ENCODE data around the gene AKAP12. TPM values are rescaled to one million over a fixed set of nuclear protein-coding genes. Genes with fewer than 3 reads are reported as not detected.

The AKAP12 gene
- total RNA-seq, 1 experiment from 2014 or later: 90.0 TPM

DNA sequence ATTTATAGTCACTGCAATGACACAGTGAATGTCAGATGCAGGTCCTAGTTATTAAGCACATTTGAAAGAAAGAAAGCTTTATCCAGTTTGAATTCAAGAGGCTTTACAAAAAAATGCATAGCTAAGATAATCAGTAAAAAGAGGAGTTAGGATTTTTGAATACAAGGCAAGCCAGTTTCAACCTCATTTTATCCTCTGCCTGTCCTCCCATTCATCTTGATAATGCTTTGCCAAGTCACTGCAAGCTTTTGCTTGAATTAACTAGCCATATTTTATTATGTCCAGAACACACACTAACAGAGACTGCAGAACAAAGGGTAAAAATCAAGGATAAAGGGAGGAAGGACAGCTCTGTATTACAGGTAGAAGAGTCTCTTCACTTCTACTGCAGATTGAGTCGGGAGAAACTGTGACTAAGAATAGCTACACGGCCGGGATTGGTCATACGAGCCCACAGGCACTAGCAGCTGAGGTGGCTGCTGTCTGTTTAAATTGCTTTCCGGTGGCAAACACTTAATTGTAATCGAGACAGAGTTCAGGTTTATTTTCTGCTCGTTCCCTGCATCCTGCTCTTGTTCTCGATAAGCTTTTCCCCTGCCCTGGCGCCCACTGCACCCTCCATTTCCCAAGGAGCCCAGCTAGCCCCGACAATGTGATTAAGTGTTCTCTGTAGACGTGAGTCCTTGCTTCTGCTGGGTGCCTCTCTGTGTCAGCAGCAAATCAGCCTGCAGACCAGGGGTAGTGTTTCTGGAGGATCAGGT, 30.5 kb upstream of the AKAP12 start:
- Mint-ChIP-seq H3K4me1 (no peaks in the 10 kb centered on the region), H3K9me3 (peaks cover 30% of the 10 kb centered on the region), H3K27ac (no peak overlapping the region), H3K36me3 (peaks cover 21% of the 10 kb centered on the region), H3K4me3 (no peak overlapping the region), H3K27me3 (ENCODE audit: low read depth) (no peaks in the 10 kb centered on the region; the same call in 1 of the 2 replicates)
- POLR2A ChIA-PET: no interaction called here
- DNase-seq (ENCODE audit: low spot score) (no peak), ATAC-seq (no peak)
- TF ChIP-seq TEAD4 (CRISPR knock-in tag; IDR thresholded peaks at IDR 0.05) (no peak), PRRX2 (CRISPR knock-in tag; IDR thresholded peaks at IDR 0.05) (no peak), MYBL2 (CRISPR knock-in tag; IDR thresholded peaks at IDR 0.05) (no peak), NR1H2 (CRISPR knock-in tag; IDR thresholded peaks at IDR 0.05) (no peak), HMGA2 (CRISPR knock-in tag; IDR thresholded peaks at IDR 0.05) (no peak), ZNF396 (CRISPR knock-in tag; IDR thresholded peaks at IDR 0.05; ENCODE audit: borderline replicate concordance) (no peak), NR3C1 (CRISPR knock-in tag; conservative IDR thresholded peaks at IDR 0.05; ENCODE audit: low read depth) (no peak), GABPB1 (CRISPR knock-in tag; IDR thresholded peaks at IDR 0.05) (no peak), ZNF671 (CRISPR knock-in tag; IDR thresholded peaks at IDR 0.05) (no peak)
- TF ChIP-seq, protein P1, sequence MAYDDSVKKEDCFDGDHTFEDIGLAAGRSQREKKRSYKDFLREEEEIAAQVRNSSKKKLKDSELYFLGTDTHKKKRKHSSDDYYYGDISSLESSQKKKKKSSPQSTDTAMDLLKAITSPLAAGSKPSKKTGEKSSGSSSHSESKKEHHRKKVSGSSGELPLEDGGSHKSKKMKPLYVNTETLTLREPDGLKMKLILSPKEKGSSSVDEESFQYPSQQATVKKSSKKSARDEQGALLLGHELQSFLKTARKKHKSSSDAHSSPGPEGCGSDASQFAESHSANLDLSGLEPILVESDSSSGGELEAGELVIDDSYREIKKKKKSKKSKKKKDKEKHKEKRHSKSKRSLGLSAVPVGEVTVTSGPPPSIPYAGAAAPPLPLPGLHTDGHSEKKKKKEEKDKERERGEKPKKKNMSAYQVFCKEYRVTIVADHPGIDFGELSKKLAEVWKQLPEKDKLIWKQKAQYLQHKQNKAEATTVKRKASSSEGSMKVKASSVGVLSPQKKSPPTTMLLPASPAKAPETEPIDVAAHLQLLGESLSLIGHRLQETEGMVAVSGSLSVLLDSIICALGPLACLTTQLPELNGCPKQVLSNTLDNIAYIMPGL (CRISPR knock-in tag; IDR thresholded peaks at IDR 0.05): no peak
- CTCF ChIA-PET: interaction anchor here (2.4 kb wide), 1 partner anchor 115 kb away, joined by 8 read pairs; no protein-coding TSS in a partner anchor

DNA sequence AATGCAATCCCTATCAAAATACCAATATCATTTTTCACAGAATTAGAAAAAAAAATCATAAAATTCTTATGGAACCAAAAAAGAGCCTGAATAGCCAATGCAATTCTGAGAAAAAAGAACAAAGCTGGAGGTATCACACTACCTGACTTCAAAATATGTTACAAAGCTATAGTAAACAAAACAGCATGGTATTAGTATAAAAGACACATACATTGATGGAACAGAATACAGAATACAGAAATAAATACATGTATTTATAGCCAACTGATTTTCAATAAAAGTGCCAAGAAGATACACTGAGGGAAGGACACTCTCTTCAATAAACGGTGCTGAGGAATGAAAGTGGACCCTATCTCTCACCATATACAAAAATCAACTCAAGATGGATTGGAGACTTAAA, 28.7 kb upstream of the AKAP12 start:
- Mint-ChIP-seq H3K36me3 (peaks cover 23% of the 10 kb centered on the region), H3K27me3 (ENCODE audit: low read depth) (peaks cover 6% of the 10 kb centered on the region; the same call in 1 of the 2 replicates), H3K27ac (no peak overlapping the region), H3K4me1 (no peaks in the 10 kb centered on the region), H3K4me3 (no peak overlapping the region), H3K9me3 (peaks cover 34% of the 10 kb centered on the region)
- POLR2A ChIA-PET: no interaction called here
- TF ChIP-seq, protein P2, sequence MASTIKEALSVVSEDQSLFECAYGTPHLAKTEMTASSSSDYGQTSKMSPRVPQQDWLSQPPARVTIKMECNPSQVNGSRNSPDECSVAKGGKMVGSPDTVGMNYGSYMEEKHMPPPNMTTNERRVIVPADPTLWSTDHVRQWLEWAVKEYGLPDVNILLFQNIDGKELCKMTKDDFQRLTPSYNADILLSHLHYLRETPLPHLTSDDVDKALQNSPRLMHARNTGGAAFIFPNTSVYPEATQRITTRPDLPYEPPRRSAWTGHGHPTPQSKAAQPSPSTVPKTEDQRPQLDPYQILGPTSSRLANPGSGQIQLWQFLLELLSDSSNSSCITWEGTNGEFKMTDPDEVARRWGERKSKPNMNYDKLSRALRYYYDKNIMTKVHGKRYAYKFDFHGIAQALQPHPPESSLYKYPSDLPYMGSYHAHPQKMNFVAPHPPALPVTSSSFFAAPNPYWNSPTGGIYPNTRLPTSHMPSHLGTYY (CRISPR knock-in tag; IDR thresholded peaks at IDR 0.05): no peak
- no peak for TF ChIP-seq NFATC4 (CRISPR knock-in tag; IDR thresholded peaks at IDR 0.05)
- TF ChIP-seq JUN (CRISPR knock-in tag; IDR thresholded peaks at IDR 0.05): no peak
- no peak for DNase-seq (ENCODE audit: low spot score)
- CTCF ChIA-PET: interaction anchor here (2.4 kb wide), 1 partner anchor 113 kb away, joined by 8 read pairs; no protein-coding TSS in a partner anchor
- no peak for ATAC-seq

DNA sequence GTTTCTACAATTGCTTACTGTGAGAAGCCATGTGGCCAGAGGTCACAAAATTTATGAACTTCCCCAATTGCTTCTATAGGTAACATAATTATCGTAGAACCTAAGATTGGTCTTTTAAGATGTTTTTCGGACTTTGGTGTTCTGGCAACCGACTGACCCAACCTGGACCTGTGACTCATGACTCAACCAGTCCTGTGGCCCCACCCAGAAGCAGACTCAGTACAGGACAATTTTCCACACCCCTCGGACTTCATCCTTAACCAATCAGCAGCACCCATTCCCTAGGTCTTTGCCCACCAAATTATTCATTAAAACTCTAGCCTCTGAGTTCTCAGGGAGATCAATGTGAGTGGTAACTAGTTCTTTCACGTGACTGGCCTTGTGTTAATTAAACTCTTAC, 26.4 kb upstream of the AKAP12 start:
- TF ChIP-seq FOXK1 (CRISPR knock-in tag; IDR thresholded peaks at IDR 0.05) (no peak), CREB1 (CRISPR knock-in tag; IDR thresholded peaks at IDR 0.05) (no peak)
- CTCF ChIA-PET: no interaction called here
- H3K4me3 Mint-ChIP-seq: no peak overlapping the region
- H3K27ac Mint-ChIP-seq: no peak overlapping the region
- peaks cover 31% of the 10 kb centered on the region for H3K9me3 Mint-ChIP-seq
- peaks cover 23% of the 10 kb centered on the region for H3K36me3 Mint-ChIP-seq
- no peak for DNase-seq (ENCODE audit: low spot score)
- peaks cover 6% of the 10 kb centered on the region for H3K27me3 Mint-ChIP-seq (ENCODE audit: low read depth)
- POLR2A ChIA-PET: no interaction called here
- ATAC-seq: no peak
- H3K4me1 Mint-ChIP-seq: peaks cover 3% of the 10 kb centered on the region; the same call in 1 of the 2 replicates

DNA sequence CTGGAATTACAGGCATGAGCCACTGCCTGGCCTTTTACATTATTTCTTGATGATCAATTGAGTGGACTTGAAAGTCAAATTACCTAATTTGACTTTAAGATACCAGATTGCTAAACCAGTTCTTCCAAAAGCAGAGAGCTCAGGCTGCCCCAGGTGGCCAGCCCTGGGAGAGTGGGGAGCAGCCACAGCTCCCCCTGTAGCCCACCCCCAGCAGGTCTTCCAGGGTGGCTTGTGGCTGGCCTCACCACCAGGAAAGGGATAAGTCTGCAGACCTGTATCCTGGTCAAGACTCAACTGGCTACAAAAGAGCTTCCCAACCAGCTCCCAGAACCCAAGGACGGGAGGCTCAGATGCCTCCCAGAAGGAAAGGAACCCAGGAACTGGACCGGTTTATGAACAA, 23.8 kb upstream of the AKAP12 start:
- H3K27ac Mint-ChIP-seq: no peak overlapping the region
- DNase-seq (ENCODE audit: low spot score) (no peak), ATAC-seq (peak; percentile 77)
- H3K4me1 Mint-ChIP-seq: peaks cover 5% of the 10 kb centered on the region
- H3K36me3 Mint-ChIP-seq: peaks cover 16% of the 10 kb centered on the region
- H3K27me3 Mint-ChIP-seq (ENCODE audit: low read depth): peaks cover 6% of the 10 kb centered on the region
- ChIA-PET POLR2A (no interaction called here), CTCF (interaction anchor here (0.6 to 1.6 kb wide), 5 partner anchors 20 to 196 kb away, joined by 3 read pairs; no protein-coding TSS in a partner anchor)
- no peak overlapping the region for H3K4me3 Mint-ChIP-seq
- peaks cover 23% of the 10 kb centered on the region for H3K9me3 Mint-ChIP-seq
- TF ChIP-seq ATF1 (CRISPR knock-in tag; IDR thresholded peaks at IDR 0.05): no peak
- no peak for TF ChIP-seq ZNF121 (CRISPR knock-in tag; IDR thresholded peaks at IDR 0.05)
- TF ChIP-seq MXD4 (CRISPR knock-in tag; IDR thresholded peaks at IDR 0.05; ENCODE audit: borderline replicate concordance): no peak
- no peak for TF ChIP-seq JUN (CRISPR knock-in tag; IDR thresholded peaks at IDR 0.05)
- TF ChIP-seq ZNF263 (CRISPR knock-in tag; IDR thresholded peaks at IDR 0.05; ENCODE audit: low read depth): no peak
- no peak for TF ChIP-seq JAZF1 (CRISPR knock-in tag; IDR thresholded peaks at IDR 0.05)
- TF ChIP-seq ZBTB21 (CRISPR knock-in tag; IDR thresholded peaks at IDR 0.05; ENCODE audit: borderline replicate concordance): no peak
- TF ChIP-seq, protein P3, sequence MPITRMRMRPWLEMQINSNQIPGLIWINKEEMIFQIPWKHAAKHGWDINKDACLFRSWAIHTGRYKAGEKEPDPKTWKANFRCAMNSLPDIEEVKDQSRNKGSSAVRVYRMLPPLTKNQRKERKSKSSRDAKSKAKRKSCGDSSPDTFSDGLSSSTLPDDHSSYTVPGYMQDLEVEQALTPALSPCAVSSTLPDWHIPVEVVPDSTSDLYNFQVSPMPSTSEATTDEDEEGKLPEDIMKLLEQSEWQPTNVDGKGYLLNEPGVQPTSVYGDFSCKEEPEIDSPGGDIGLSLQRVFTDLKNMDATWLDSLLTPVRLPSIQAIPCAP (CRISPR knock-in tag; IDR thresholded peaks at IDR 0.05): no peak
- no peak for TF ChIP-seq OVOL2 (CRISPR knock-in tag; IDR thresholded peaks at IDR 0.05; ENCODE audit: borderline replicate concordance)
- no peak for TF ChIP-seq IRF2 (CRISPR knock-in tag; IDR thresholded peaks at IDR 0.05; ENCODE audit: borderline replicate concordance, low read depth)
- TF ChIP-seq FOXJ3 (CRISPR knock-in tag; IDR thresholded peaks at IDR 0.05; ENCODE audit: borderline replicate concordance): no peak
- TF ChIP-seq, protein P4, sequence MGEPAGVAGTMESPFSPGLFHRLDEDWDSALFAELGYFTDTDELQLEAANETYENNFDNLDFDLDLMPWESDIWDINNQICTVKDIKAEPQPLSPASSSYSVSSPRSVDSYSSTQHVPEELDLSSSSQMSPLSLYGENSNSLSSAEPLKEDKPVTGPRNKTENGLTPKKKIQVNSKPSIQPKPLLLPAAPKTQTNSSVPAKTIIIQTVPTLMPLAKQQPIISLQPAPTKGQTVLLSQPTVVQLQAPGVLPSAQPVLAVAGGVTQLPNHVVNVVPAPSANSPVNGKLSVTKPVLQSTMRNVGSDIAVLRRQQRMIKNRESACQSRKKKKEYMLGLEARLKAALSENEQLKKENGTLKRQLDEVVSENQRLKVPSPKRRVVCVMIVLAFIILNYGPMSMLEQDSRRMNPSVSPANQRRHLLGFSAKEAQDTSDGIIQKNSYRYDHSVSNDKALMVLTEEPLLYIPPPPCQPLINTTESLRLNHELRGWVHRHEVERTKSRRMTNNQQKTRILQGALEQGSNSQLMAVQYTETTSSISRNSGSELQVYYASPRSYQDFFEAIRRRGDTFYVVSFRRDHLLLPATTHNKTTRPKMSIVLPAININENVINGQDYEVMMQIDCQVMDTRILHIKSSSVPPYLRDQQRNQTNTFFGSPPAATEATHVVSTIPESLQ (CRISPR knock-in tag; IDR thresholded peaks at IDR 0.05): no peak

Measured in WTC11 (cell line).